ENCODE measurements around the gene NHLRC4. TPM values are rescaled to one million over a fixed set of nuclear protein-coding genes. Genes with fewer than 3 reads are reported as not detected.

Gene NHLRC4
- total RNA-seq, 2 donors from 2014 or later, result 2.0 to 3.2 TPM

DNA sequence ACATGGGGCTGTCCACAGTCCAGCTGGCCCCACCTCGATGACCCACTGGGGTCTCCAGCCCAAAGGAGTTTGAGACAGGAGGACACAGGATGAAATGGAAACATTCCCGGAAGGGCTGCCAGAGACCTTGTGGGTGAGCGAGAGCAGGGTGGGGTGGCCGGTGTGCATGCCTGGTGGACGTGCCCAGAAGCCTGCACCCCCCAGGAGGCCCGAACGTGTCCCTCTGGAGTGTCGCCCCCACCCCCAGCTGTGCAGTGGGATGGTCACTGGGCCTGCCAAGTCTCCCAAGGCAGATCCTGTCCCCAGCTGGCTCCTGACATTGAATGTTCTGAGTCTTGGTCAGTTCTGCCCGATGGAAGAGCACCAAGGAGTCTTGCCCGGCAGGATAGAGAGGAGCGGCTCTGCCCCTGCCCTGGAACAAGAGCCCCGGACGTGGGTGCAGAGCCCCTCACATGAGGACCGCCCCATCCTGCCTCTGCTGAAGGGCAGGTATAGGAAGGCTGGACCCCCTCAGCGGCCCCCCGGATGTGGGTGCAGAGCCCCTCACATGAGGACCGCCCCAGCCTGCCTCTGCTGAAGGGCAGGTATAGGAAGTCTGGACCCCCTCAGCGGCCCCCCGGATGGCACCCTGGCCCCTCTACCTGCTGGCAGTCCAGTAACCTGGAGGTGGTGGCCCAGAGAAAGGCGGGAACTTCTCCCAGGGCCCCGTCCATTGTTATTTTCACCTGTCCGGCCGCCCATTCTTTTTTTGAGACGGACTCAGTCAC, 42.3 kb upstream of the NHLRC4 start:
- Histone ChIP-seq H3K9me3 (no peaks in the 10 kb centered on the region), H3K27me3 (replicated peaks; ENCODE audit: insufficient read depth) (no peaks in the 10 kb centered on the region), H3K4me1 (ENCODE audit: control insufficient read depth in 1 of 2, low read depth in 2 of 2) (peaks cover 17 to 34% of the 10 kb centered on the region in 2 donors), H3K27ac (no peak overlapping the region), H3K36me3 (peaks cover 12% of the 10 kb centered on the region), H3K4me3 (no peak overlapping the region)
- no peak for DNase-seq (ENCODE audit: low spot score)
- no peak for ATAC-seq (ENCODE audit: insufficient number of reproducible peaks, low FRiP score, low read depth)
- TF ChIP-seq, protein P1, sequence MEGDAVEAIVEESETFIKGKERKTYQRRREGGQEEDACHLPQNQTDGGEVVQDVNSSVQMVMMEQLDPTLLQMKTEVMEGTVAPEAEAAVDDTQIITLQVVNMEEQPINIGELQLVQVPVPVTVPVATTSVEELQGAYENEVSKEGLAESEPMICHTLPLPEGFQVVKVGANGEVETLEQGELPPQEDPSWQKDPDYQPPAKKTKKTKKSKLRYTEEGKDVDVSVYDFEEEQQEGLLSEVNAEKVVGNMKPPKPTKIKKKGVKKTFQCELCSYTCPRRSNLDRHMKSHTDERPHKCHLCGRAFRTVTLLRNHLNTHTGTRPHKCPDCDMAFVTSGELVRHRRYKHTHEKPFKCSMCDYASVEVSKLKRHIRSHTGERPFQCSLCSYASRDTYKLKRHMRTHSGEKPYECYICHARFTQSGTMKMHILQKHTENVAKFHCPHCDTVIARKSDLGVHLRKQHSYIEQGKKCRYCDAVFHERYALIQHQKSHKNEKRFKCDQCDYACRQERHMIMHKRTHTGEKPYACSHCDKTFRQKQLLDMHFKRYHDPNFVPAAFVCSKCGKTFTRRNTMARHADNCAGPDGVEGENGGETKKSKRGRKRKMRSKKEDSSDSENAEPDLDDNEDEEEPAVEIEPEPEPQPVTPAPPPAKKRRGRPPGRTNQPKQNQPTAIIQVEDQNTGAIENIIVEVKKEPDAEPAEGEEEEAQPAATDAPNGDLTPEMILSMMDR (IDR thresholded peaks at IDR 0.05), result no peak

DNA sequence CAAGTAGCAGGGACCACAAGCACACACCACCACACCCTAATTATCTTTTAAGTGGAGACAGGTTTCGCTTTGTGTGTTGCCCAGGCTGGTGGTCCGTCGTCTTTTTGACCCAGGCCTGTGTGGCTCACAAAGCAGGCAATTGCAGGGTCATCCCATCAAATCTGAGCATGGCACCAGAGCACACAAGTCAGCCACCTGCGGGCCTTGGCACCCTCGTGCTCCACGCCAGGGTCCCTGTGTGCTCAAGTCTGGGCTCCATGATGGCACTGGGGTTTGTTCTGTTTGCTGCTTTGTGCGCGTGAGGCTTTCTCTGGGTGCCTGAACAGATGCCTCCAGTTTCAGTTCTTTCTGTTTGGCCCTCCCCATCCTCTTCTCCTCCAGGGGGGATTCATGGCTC, 41.7 kb upstream of the NHLRC4 start:
- Histone ChIP-seq H3K36me3 (peaks cover 7% of the 10 kb centered on the region), H3K4me3 (no peak overlapping the region), H3K9me3 (no peaks in the 10 kb centered on the region), H3K27me3 (replicated peaks; ENCODE audit: insufficient read depth) (no peaks in the 10 kb centered on the region), H3K27ac (no peak overlapping the region), H3K4me1 (ENCODE audit: control insufficient read depth in 1 of 2, low read depth in 2 of 2) (peaks cover 19 to 40% of the 10 kb centered on the region in 2 donors)
- ATAC-seq (ENCODE audit: insufficient number of reproducible peaks, low FRiP score, low read depth) (no peak), DNase-seq (ENCODE audit: low spot score) (no peak)
- TF ChIP-seq, protein P1 (IDR thresholded peaks at IDR 0.05), result no peak

DNA sequence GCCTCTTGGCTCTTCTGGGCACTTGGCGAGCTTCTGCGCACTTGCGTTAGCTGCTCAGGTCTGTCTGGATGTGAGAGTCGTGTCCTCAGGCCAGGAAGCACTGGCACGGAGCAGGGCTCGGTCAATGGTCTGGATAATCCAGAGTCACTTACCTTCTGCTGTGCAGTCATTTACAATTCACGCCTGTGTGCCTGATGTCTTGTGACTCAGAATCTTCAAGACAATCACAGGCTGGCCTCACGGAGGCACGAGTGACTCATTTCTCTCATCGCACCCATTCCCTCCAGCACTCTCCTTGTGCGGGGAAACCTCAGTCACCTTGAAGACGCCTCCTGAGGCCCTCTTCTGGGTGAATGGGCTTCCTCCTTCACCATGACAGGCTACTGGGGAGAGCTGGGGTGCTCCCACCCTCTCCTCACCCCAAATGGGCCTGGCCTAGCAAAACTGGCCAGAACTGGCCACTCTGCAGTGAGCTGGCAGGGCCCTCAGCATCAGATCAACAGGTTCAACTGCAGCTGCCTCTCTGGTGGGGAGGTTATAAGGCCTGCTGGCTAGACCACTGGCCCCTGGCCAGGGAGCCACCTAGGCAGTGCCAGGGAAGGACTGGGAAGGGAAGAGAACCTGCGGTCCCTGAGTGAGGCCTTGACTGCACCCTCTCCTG, 41.2 kb upstream of the NHLRC4 start:
- Histone ChIP-seq H3K27ac (peak overlapping the region; percentile 97), H3K27me3 (replicated peaks; ENCODE audit: insufficient read depth) (no peaks in the 10 kb centered on the region), H3K9me3 (no peaks in the 10 kb centered on the region), H3K36me3 (peaks cover 2% of the 10 kb centered on the region), H3K4me3 (peak overlapping the region; percentile 81), H3K4me1 (ENCODE audit: control insufficient read depth in 1 of 2, low read depth in 2 of 2) (peaks cover 19 to 42% of the 10 kb centered on the region in 2 donors)
- TF ChIP-seq, protein P1 (IDR thresholded peaks at IDR 0.05), result no peak
- ATAC-seq (ENCODE audit: insufficient number of reproducible peaks, low FRiP score, low read depth) (no peak), DNase-seq (ENCODE audit: low spot score) (no peak)

DNA sequence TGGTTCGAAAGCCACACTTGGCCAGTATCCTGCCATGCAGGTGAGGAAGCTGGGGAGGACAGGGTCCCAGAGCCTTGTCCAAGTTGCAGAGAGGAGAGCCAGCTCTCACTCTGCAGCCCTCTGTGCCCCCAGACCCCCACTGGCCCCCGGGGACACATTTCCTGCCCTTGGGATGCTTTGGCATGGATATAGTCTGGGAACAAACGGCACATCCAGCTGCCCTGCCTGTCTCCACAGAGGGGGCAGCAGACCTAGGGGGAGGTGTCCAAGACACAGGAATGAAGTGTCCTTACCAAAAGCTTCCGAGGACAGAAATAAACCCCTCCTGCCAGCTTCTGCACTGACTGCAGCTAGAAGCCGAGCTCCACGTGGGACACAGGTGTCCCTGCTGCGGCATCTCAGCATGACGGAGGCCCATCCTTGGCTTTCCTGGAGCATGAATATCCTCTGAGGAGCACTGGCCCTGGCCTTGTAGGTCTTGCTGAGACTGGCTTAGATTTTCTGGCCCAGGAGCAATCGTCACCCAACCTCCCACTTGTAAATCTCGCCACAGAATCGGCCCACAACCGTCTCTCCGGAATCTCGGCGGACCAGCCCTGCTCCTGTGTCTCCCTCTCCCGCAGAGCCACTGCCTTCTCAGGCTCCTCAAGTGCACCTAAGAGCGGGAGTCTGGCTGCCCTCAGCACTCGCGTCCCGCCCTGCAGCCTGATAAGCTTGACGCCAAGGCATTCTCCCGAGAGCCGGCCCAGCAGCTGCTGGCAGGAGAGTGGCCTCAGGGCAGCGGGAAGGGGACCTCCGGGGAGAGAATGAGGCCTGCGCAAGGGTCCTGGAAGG, 40.4 kb upstream of the NHLRC4 start:
- TF ChIP-seq, protein P1 (IDR thresholded peaks at IDR 0.05), result no peak
- peak overlapping the region; percentile 97 for H3K27ac ChIP-seq
- DNase-seq (ENCODE audit: low spot score), result no peak
- H3K4me1 ChIP-seq (ENCODE audit: control insufficient read depth in 1 of 2, low read depth in 2 of 2), result peaks cover 19 to 42% of the 10 kb centered on the region in 2 donors
- no peaks in the 10 kb centered on the region for H3K27me3 ChIP-seq (replicated peaks; ENCODE audit: insufficient read depth)
- peak overlapping the region; percentile 81 for H3K4me3 ChIP-seq
- no peak for ATAC-seq (ENCODE audit: insufficient number of reproducible peaks, low FRiP score, low read depth)
- H3K36me3 ChIP-seq, result no peaks in the 10 kb centered on the region
- H3K9me3 ChIP-seq, result no peaks in the 10 kb centered on the region

Data from thoracic aorta (tissue), 2 donors.